Measurements from ENCODE around the gene ACSL1.

ACSL1 gene

GRCh38 chr4:184810720-184811119 is 15.0 kb downstream of the ACSL1 start:
- no peak for DNase-seq

GRCh38 chr4:184808713-184809050 is 17.1 kb downstream of the ACSL1 start:
- DNase-seq, result no peak

- DNase-seq, result no peak
Measured at GRCh38 chr4:184807797-184808712, 17.7 kb downstream of the ACSL1 start.

GRCh38 chr4:184807256-184807655 is 18.5 kb downstream of the ACSL1 start:
- DNase-seq, result no peak

- DNase-seq, result no peak
Measured at GRCh38 chr4:184806711-184807110, 19.1 kb downstream of the ACSL1 start.

- DNase-seq, result no peak
Measured at GRCh38 chr4:184806229-184806550, 19.6 kb downstream of the ACSL1 start.

GRCh38 chr4:184805462-184806228 is 20.1 kb downstream of the ACSL1 start:
- DNase-seq, result no peak

GRCh38 chr4:184804621-184805020 is 21.1 kb downstream of the ACSL1 start:
- no peak for DNase-seq

GRCh38 chr4:184803874-184804273 is 21.9 kb downstream of the ACSL1 start:
- no peak for DNase-seq

GRCh38 chr4:184803133-184803532 is 22.6 kb downstream of the ACSL1 start:
- no peak for DNase-seq

- no peak for DNase-seq
Measured at GRCh38 chr4:184802697-184803015, 23.1 kb downstream of the ACSL1 start.

- DNase-seq, result no peak
Measured at GRCh38 chr4:184801781-184802696, 23.7 kb downstream of the ACSL1 start.

- no peak for DNase-seq
Measured at GRCh38 chr4:184798504-184798903, 27.3 kb downstream of the ACSL1 start.

- no peak for DNase-seq
Measured at GRCh38 chr4:184796906-184797305, 28.9 kb downstream of the ACSL1 start.

- no peak for DNase-seq
Measured at GRCh38 chr4:184795214-184795844, 30.4 kb downstream of the ACSL1 start.

- DNase-seq, result no peak
Measured at GRCh38 chr4:184794470-184794869, 31.3 kb downstream of the ACSL1 start.

GRCh38 chr4:184793735-184794355 is 31.9 kb downstream of the ACSL1 start:
- peak in 1 of 2 experiments; percentile 2 for DNase-seq

GRCh38 chr4:184792950-184793555 is 32.7 kb downstream of the ACSL1 start:
- DNase-seq, result peak; percentile 95 to 97

GRCh38 chr4:184792334-184792733 is 33.4 kb downstream of the ACSL1 start:
- no peak for DNase-seq

GRCh38 chr4:184790826-184791225 is 34.9 kb downstream of the ACSL1 start:
- DNase-seq, result no peak

GRCh38 chr4:184787766-184788503 is 37.8 kb downstream of the ACSL1 start:
- no peak for DNase-seq
